ENCODE data around the gene NENF. TPM values are rescaled to one million over a fixed set of nuclear protein-coding genes. Genes with fewer than 3 reads are reported as not detected.

The NENF gene
- total RNA-seq, 2 donors from 2014 or later, result 85.4 to 89.7 TPM

DNA sequence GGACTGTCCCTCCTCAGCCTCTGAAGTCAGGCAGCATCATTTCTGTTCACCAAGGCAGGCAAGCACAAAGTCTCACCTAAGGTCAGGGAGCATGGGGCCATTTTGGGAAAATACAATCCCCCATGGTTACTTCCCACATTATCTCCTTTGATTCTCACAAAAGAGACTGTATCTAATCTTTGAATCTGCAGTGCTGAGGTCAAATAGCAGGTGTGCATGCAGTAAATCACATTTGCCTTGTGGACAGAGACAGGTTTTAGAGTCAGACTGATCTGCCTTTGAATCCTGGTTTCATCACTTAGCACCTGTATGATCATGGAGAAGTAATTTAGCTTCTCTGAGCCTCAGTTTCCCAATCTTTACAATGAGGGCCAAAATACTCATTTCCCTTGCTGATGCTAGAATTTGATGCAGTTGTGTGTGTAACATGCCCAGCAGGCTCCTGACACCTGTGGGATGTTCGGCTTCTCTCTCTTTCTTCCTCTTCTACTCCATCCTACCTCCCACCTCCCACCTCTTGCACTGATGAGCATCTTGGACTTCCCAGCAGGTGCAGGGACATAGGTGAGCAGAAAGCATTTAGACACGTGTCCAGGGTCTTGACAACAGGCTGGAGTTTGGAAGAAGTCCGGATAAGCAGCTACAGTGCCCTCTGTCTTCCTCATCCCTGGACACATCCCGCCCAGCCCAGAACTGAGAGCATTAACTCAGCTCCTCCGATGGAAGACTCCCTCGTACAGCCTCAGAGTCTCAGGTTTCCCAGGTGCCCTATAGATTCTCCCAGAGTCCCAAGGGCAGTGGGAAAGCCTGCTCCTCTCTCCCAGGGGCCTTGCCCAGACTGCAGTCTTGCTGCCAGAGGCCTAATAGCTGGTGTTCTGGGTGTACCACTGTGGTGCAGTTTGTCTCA lies 18.9 kb downstream of the NENF start:
- 71 to 83% methylated on average over 4 to 6 of the region's 6 CpGs for WGBS, 2 donors
- no peak for TF ChIP-seq POLR2A (IDR thresholded peaks at IDR 0.05)
- TF ChIP-seq, protein P1, sequence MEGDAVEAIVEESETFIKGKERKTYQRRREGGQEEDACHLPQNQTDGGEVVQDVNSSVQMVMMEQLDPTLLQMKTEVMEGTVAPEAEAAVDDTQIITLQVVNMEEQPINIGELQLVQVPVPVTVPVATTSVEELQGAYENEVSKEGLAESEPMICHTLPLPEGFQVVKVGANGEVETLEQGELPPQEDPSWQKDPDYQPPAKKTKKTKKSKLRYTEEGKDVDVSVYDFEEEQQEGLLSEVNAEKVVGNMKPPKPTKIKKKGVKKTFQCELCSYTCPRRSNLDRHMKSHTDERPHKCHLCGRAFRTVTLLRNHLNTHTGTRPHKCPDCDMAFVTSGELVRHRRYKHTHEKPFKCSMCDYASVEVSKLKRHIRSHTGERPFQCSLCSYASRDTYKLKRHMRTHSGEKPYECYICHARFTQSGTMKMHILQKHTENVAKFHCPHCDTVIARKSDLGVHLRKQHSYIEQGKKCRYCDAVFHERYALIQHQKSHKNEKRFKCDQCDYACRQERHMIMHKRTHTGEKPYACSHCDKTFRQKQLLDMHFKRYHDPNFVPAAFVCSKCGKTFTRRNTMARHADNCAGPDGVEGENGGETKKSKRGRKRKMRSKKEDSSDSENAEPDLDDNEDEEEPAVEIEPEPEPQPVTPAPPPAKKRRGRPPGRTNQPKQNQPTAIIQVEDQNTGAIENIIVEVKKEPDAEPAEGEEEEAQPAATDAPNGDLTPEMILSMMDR (IDR thresholded peaks at IDR 0.05), result no peak
- H3K36me3 ChIP-seq (replicated peaks in 1 of 2; ENCODE audit: insufficient read depth in 1 of 2, low read depth in 2 of 2), result no peaks in the 10 kb centered on the region
- H3K4me1 ChIP-seq, result peaks cover 7% of the 10 kb centered on the region
- H3K4me3 ChIP-seq, result no peak overlapping the region
- ATAC-seq (no peak), DNase-seq (no peak)
- intact Hi-C loops (cut with DNase I), result no loop called here
- H3K27ac ChIP-seq, result no peak overlapping the region
- H3K9me3 ChIP-seq, result no peaks in the 10 kb centered on the region
- no peaks in the 10 kb centered on the region for H3K27me3 ChIP-seq

DNA sequence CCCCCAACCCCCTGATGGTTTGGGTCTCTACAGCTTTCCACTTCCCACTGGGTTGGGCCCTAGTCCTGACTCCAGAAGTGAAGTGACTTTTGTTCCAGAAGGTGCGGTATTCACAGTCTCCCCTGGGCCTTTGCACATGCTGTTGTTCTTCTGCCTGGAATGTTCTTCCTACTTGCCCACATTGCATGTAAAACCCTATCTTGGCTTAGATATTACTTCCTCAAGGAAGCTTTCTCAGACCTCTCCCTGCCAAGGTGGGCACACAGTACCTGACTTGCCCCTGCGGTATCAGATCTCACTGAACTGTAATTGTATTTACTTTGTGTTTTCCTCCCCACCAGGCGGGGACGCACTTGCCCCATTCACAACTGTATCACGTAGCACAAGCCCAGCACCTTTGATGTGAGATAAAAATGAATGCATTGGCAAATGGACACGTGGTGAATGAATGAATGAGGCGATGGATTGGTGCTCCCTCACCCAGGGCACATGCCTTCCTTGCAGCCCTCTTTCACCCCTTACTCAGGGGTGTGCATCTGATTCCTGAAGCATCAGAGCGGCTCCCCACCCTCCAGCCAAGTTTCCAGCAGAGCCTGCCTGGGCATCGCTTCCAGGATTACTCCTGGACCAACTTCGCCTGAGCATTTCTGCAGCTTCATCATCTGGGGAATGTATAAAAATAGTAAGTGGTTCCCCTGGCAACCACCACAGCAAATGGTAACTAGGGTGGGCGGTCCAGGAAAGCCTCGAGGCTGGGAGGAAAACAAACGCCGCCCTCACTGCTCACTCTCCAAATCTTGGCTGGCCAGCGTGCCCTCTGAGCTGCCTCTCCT lies 19.8 kb downstream of the NENF start:
- TF ChIP-seq POLR2A (IDR thresholded peaks at IDR 0.05), result no peak
- TF ChIP-seq, protein P1 (IDR thresholded peaks at IDR 0.05), result no peak
- 73 to 77% methylated on average over 14 to 15 of the region's 15 CpGs for WGBS, 2 donors
- Histone ChIP-seq H3K9me3 (no peaks in the 10 kb centered on the region), H3K27me3 (no peaks in the 10 kb centered on the region), H3K27ac (no peak overlapping the region), H3K4me3 (no peak overlapping the region), H3K36me3 (replicated peaks in 1 of 2; ENCODE audit: insufficient read depth in 1 of 2, low read depth in 2 of 2) (no peaks in the 10 kb centered on the region), H3K4me1 (peaks cover 7% of the 10 kb centered on the region)
- ATAC-seq (no peak), DNase-seq (no peak)
- intact Hi-C loops (cut with DNase I), result no loop called here

DNA sequence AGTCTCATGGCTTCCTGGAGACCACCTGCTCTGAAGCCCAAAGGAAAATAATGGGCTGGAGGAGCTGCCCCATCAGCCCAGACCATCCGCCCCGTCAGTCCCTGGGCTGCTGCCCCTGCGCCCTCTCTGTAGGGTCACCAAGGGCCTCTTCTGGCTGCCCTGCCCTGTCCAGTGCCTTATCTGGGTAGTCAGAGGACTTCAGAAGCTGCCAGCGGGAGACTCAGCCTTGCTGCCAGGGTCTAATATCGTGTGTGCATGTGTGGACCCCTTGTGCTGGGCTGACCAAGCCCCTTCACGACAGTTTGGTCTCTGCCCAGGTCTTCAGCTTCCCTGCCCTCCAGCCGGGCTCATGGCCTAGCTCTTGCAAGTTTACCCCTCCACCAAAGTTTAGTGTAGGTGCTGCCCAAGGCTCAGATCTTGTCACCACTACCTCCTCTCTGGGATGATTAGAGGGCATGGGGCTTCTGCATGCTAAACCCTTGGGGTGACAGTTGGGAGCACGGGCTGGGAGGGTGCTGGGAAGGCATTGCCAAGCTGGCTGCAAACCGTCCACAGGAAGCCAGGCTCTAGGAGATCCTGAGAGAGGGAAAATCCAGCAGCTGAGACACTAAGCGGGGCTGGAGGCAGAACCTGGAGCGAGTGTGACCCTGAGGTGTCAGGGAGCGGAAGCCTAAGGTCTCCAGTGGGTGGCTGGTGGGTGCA lies 20.6 kb downstream of the NENF start:
- DNase-seq (no peak), ATAC-seq (no peak)
- Histone ChIP-seq H3K9me3 (no peaks in the 10 kb centered on the region), H3K4me1 (peaks cover 7% of the 10 kb centered on the region), H3K36me3 (replicated peaks in 1 of 2; ENCODE audit: insufficient read depth in 1 of 2, low read depth in 2 of 2) (no peaks in the 10 kb centered on the region), H3K27ac (no peak overlapping the region), H3K4me3 (no peak overlapping the region), H3K27me3 (no peaks in the 10 kb centered on the region)
- intact Hi-C loops (cut with DNase I), result no loop called here
- WGBS, 2 donors, result 63 to 70% methylated on average over 8 to 10 of the region's 12 CpGs
- no peak for TF ChIP-seq POLR2A (IDR thresholded peaks at IDR 0.05)
- TF ChIP-seq, protein P1 (IDR thresholded peaks at IDR 0.05), result no peak

DNA sequence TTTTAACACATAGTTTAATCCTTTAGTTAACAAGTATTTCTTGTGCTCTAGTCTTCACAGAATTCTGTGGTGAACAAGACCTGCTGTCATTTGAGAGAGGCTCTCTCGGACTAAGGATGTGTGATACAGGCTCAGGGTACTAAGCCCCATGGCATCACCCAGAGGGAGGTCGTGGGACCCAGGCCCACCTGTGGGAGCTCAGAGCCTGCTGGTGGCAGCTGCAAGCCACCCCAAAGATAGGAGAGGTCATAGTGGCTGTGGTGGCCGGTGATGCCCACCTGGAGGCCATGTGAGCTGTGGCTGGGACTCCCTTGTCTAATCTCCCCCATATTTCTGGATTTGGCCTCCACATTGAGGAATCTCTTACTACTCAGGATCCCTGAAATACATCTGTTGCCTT lies 22.0 kb downstream of the NENF start:
- H3K36me3 ChIP-seq (replicated peaks in 1 of 2; ENCODE audit: insufficient read depth in 1 of 2, low read depth in 2 of 2), result no peaks in the 10 kb centered on the region
- intact Hi-C loops (cut with DNase I), result loop anchor here (5.0 kb wide), 1 partner anchor 382 kb away; no protein-coding TSS in a partner anchor
- peaks cover 7% of the 10 kb centered on the region for H3K4me1 ChIP-seq
- ATAC-seq (no peak), DNase-seq (no peak)
- WGBS, 2 donors, result 77 to 87% methylated on average over 3 of the region's 3 CpGs
- no peak overlapping the region for H3K27ac ChIP-seq
- H3K4me3 ChIP-seq, result no peak overlapping the region
- no peaks in the 10 kb centered on the region for H3K27me3 ChIP-seq
- TF ChIP-seq, protein P1 (IDR thresholded peaks at IDR 0.05), result no peak
- H3K9me3 ChIP-seq, result no peaks in the 10 kb centered on the region
